Ascending aorta (tissue), 2 donors: ENCODE measurements around the gene DHX38. TPM values are rescaled to one million over a fixed set of nuclear protein-coding genes. Genes with fewer than 3 reads are reported as not detected.

ENCODE experiments used
- DNase-seq, 2 donors: peaks; one replicate each; pipeline ENCODE4 v3.0.0-alpha.2; 2019; ENCODE audit warnings: low spot score in 2 of 2
- H3K27ac ChIP-seq, 2 donors: fragments of 200-600 bp; sonication (generic); one replicate each; pipeline ENCODE4 v1.5.1; 2016 to 2017; ENCODE audit warnings: mild to moderate bottlenecking in 1 of 2
- H3K27me3 ChIP-seq: fragments of 200-600 bp; sonication (generic); one replicate; pipeline ENCODE4 v1.5.1; 2017
- H3K36me3 ChIP-seq, 2 donors: fragments of 200-600 bp; sonication (generic); one replicate each; pipeline ENCODE4 v1.5.1; 2016
- H3K4me1 ChIP-seq, 2 donors: fragments of 200-600 bp; sonication (generic); one replicate each; pipeline ENCODE4 v1.5.1; 2016 to 2017; ENCODE audit warnings: mild to moderate bottlenecking in 1 of 2
- H3K4me3 ChIP-seq, 2 donors: fragments of 200-600 bp; sonication (generic); one replicate each; pipeline ENCODE4 v1.5.1; 2016 to 2017; ENCODE audit warnings: mild to moderate bottlenecking in 1 of 2
- H3K9me3 ChIP-seq, 2 donors: fragments of 200-600 bp; sonication (generic); one replicate each; pipeline ENCODE4 v1.5.1; 2016
- intact Hi-C: fragments of 100-400 bp; cut with DNase I; formaldehyde crosslinking; loops from one replicate; pipeline ENCODE4 v1.15.1; 2023
- total RNA-seq: library from RNA; depleted of rRNA; stranded (reverse); fragments of >200 nt; gene quantifications from one replicate; pipeline ENCODE4 v1.1.0, GENCODE V29; 2016
- TF ChIP-seq, protein P1 (sequence below), 3 experiments: fragments of 200-600 bp in 2 of 3; fragments of 450-650 bp in 1 of 3; sonication (generic) in 2 of 3; IDR thresholded peaks; one replicate each; pipeline ENCODE4 v1.5.1; 2016 to 2019; ENCODE audit warnings: antibody characterized with exemption in 3 of 3, mild to moderate bottlenecking in 1 of 3, moderate library complexity in 1 of 3

The DHX38 gene
- total RNA-seq, 1 donor from 2014 or later: 11.7 TPM

DNA sequence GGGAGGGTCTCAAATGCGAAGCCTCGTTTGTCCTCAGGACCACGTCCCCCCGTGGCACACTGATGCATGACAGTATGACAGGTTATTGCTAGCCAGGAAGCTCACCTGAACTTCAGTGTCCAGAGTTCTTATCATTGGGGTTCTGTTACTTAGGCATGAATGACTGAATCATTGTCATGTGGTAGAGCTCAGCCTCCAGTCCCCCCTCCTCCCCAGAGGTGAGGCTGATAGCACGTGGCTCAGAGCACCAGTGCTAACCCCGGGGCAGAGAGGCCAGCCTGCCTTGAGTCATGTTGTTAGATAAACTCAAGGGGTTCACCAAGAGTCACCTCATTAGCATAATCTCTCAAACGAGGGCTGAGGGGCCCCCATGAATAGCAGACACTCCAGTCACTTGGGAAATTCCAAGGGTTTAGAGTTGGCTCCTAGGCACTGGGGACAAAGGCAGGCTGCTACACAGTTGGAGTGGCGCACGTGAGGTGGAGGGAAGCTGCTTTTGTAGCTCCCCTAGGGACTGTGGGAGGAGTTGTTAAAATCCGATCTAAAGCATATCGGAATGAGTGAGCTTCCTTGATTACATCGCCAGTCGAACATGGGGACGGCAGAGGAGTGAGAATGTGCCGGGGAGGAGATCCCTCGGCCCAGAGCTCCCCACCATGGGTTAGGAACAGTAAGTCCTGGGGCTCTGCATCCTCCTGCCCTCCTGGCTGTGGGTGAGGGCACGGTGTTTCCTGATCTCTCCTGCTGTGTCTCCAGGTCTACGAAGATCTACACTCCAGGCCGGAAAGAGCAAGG lies 18.2 kb downstream of the DHX38 start:
- TF ChIP-seq, protein P1, sequence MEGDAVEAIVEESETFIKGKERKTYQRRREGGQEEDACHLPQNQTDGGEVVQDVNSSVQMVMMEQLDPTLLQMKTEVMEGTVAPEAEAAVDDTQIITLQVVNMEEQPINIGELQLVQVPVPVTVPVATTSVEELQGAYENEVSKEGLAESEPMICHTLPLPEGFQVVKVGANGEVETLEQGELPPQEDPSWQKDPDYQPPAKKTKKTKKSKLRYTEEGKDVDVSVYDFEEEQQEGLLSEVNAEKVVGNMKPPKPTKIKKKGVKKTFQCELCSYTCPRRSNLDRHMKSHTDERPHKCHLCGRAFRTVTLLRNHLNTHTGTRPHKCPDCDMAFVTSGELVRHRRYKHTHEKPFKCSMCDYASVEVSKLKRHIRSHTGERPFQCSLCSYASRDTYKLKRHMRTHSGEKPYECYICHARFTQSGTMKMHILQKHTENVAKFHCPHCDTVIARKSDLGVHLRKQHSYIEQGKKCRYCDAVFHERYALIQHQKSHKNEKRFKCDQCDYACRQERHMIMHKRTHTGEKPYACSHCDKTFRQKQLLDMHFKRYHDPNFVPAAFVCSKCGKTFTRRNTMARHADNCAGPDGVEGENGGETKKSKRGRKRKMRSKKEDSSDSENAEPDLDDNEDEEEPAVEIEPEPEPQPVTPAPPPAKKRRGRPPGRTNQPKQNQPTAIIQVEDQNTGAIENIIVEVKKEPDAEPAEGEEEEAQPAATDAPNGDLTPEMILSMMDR (IDR thresholded peaks at IDR 0.05): no peak
- intact Hi-C loops: no loop called here
- H3K4me3 ChIP-seq: no peak overlapping the region
- DNase-seq: no peak
- no peak overlapping the region for H3K27ac ChIP-seq
- H3K9me3 ChIP-seq: no peaks in the 10 kb centered on the region
- no peaks in the 10 kb centered on the region for H3K27me3 ChIP-seq
- H3K4me1 ChIP-seq: no peaks in the 10 kb centered on the region
- H3K36me3 ChIP-seq: peaks cover 58 to 60% of the 10 kb centered on the region in 2 donors

DNA sequence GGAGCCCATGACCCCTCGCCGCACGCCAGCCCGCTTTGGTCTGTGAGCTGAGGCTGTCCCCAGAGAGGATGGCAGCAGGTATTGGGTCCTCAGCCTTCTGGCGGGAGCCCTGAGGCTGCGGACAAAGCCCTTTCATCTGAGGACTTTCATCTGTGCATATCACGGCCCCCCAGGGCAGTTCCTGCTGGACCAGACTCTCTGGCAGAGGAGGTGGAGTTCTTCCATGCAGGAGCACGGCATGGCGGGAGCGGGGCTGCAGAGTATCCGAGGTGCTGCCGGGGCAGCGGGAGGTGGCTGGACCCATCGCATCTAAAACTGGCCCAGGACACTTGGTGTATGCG lies 18.8 kb downstream of the DHX38 start:
- no peak overlapping the region for H3K27ac ChIP-seq
- no peak overlapping the region for H3K4me3 ChIP-seq
- intact Hi-C loops: no loop called here
- TF ChIP-seq, protein P1 (IDR thresholded peaks at IDR 0.05): no peak
- H3K9me3 ChIP-seq: no peaks in the 10 kb centered on the region
- DNase-seq: no peak
- no peaks in the 10 kb centered on the region for H3K27me3 ChIP-seq
- peaks cover 52 to 55% of the 10 kb centered on the region in 2 donors for H3K36me3 ChIP-seq
- H3K4me1 ChIP-seq: no peaks in the 10 kb centered on the region

DNA sequence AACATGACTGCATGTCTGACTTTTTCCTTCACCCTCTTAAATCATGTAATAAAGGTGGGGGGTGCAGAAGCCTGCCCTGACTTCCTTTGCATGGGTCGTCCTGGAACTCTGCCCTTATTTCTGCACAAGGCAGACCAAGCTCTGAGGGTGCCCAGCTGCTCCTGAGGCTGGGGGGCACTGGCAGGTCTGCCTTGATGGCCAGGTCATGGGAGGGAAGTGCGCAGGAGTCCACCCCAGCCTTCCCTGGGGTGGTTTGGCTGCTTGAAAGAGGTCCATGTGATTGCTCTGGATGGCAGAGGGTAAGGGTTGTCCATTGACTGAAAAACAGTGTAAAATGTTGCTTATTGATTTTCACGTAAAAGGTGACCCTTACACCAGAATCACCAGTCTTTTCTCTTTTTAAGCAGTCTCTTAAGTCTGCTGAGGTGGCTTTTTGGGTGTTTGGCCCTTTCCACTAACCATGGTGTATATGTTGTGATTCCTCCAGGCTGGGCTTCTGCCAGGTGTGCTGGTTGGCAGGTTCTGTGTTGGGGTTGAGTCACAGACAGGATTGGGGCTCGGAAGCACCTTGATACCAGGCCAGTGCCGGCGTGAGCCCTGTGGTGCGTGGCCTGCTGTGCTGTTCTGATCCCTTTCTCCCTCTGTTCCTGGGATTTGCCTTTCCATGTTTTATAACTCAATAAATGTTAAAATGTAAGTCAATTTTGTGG lies 19.4 kb downstream of the DHX38 start:
- DNase-seq: no peak
- H3K27ac ChIP-seq: no peak overlapping the region
- no peak overlapping the region for H3K4me3 ChIP-seq
- H3K27me3 ChIP-seq: no peaks in the 10 kb centered on the region
- H3K4me1 ChIP-seq: no peaks in the 10 kb centered on the region
- TF ChIP-seq, protein P1 (IDR thresholded peaks at IDR 0.05): no peak
- intact Hi-C loops: no loop called here
- H3K9me3 ChIP-seq: no peaks in the 10 kb centered on the region
- peaks cover 46 to 48% of the 10 kb centered on the region in 2 donors for H3K36me3 ChIP-seq

DNA sequence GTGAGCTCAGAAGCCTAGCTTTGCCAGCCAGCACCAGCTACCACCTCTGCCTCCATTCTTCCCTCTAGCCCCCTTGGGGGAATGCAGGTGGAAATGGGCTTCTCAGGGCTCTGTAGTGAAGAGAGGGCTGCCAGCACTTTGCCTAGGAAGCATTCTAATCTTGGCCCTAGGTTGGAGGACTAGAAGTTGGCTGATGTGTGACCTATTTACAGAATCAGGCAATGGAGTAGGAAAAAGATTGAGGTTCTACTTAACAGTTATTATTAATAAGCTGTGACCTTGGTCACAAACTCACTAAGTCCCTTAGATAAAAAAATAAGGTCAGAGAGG lies 19.9 kb downstream of the DHX38 start:
- no peak overlapping the region for H3K4me3 ChIP-seq
- H3K4me1 ChIP-seq: no peaks in the 10 kb centered on the region
- peaks cover 40 to 43% of the 10 kb centered on the region in 2 donors for H3K36me3 ChIP-seq
- no peaks in the 10 kb centered on the region for H3K27me3 ChIP-seq
- TF ChIP-seq, protein P1 (IDR thresholded peaks at IDR 0.05): no peak
- no peak for DNase-seq
- H3K27ac ChIP-seq: no peak overlapping the region
- intact Hi-C loops: no loop called here
- H3K9me3 ChIP-seq: no peaks in the 10 kb centered on the region

DNA sequence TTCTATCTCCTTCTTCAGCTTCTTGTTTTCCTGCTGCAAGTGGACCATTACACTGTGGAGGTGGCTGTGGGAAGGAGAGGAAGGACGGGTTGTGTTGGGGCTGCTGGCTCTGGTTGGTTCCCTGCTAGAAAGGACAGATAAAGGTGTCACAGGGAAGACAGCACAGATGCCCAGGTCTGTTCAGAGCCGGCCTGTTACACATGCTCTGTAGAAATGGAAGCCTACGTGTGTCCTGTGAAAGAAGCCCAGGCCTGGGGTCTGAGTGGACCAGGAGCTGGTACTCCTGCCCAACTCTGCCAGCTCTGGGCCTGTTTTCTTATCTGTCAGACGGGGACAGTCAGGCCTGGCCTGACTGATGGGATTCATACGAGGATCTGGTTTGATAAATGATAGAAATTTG lies 26.4 kb downstream of the DHX38 start:
- intact Hi-C loops: no loop called here
- Histone ChIP-seq H3K27me3 (no peaks in the 10 kb centered on the region), H3K27ac (no peak overlapping the region), H3K4me1 (no peaks in the 10 kb centered on the region), H3K36me3 (no peaks in the 10 kb centered on the region), H3K4me3 (no peak overlapping the region), H3K9me3 (no peaks in the 10 kb centered on the region)
- TF ChIP-seq, protein P1 (IDR thresholded peaks at IDR 0.05): no peak
- no peak for DNase-seq
